ENCODE results near the gene BCL7A. TPM values are rescaled to one million over a fixed set of nuclear protein-coding genes. Genes with fewer than 3 reads are reported as not detected.

Gene BCL7A
- total RNA-seq, 1 experiment from 2014 or later, result 14.5 TPM

DNA sequence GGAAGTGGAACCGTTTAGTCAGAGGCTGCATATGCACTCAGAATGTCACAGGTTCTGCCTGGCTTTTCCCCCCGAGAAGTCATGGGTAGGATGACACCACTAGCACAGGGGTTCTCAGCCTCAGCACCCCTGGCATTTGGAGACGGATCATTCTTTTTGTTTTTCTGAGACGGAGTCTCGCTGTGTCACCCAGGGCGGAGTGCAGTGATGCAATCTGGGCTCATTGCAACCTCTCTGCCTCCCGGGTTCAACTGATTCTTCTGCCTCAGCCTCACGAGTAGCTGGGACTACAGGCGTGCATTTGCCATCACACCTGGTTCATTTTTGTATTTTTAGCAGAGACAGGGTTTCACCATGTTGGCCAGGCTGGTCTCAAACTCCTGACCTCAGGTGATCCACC is 28.1 kb downstream of the BCL7A start:
- POLR2A ChIA-PET, result no interaction called here
- no peak for ATAC-seq
- in situ Hi-C loops (cut with HindIII; ENCODE audit: low pct_unique_long_range_greater_than_20kb, low sequenced_read_pairs) (no loop called here), intact Hi-C loops (cut with micrococcal nuclease; ENCODE audit: unreplicated experiment) (loop anchor here (10.0 kb wide), 1 partner anchor 135 kb away; the partner anchor contains the start of gene LRRC43)
- Histone ChIP-seq H3K4me1 (ENCODE audit: control insufficient read depth, insufficient read depth, low read length) (peaks cover 4% of the 10 kb centered on the region; the same call in 1 of the 2 replicates), H3K9me3 (ENCODE audit: control insufficient read depth, insufficient read depth, low read depth, low read length) (no peaks in the 10 kb centered on the region), H3K27ac (ENCODE audit: low read length) (no peak overlapping the region), H3K27me3 (ENCODE audit: control insufficient read depth, insufficient read depth, low read length) (no peaks in the 10 kb centered on the region), H3K4me3 (ENCODE audit: low read depth in 2 of 2, low read length in 2 of 2) (no peak overlapping the region), H3K36me3 (ENCODE audit: control insufficient read depth, insufficient read depth, low read length) (no peaks in the 10 kb centered on the region)
- no TSS peak for BruUV-seq (replicated peaks)
- TF ChIP-seq POLR2AphosphoS5 (IDR thresholded peaks at IDR 0.05; ENCODE audit: low read depth, low read length) (no peak), TCF7L2 (IDR thresholded peaks at IDR 0.05; ENCODE audit: low read depth, low read length) (no peak), SIN3A (IDR thresholded peaks at IDR 0.05; ENCODE audit: borderline replicate concordance, insufficient read depth, low read depth, low read length) (no peak)
- TF ChIP-seq, protein P1, sequence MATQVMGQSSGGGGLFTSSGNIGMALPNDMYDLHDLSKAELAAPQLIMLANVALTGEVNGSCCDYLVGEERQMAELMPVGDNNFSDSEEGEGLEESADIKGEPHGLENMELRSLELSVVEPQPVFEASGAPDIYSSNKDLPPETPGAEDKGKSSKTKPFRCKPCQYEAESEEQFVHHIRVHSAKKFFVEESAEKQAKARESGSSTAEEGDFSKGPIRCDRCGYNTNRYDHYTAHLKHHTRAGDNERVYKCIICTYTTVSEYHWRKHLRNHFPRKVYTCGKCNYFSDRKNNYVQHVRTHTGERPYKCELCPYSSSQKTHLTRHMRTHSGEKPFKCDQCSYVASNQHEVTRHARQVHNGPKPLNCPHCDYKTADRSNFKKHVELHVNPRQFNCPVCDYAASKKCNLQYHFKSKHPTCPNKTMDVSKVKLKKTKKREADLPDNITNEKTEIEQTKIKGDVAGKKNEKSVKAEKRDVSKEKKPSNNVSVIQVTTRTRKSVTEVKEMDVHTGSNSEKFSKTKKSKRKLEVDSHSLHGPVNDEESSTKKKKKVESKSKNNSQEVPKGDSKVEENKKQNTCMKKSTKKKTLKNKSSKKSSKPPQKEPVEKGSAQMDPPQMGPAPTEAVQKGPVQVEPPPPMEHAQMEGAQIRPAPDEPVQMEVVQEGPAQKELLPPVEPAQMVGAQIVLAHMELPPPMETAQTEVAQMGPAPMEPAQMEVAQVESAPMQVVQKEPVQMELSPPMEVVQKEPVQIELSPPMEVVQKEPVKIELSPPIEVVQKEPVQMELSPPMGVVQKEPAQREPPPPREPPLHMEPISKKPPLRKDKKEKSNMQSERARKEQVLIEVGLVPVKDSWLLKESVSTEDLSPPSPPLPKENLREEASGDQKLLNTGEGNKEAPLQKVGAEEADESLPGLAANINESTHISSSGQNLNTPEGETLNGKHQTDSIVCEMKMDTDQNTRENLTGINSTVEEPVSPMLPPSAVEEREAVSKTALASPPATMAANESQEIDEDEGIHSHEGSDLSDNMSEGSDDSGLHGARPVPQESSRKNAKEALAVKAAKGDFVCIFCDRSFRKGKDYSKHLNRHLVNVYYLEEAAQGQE (IDR thresholded peaks at IDR 0.05; ENCODE audit: insufficient read depth in 1 of 2, low read depth in 2 of 2, low read length in 1 of 2), result no peak
- TF ChIP-seq, protein P2, sequence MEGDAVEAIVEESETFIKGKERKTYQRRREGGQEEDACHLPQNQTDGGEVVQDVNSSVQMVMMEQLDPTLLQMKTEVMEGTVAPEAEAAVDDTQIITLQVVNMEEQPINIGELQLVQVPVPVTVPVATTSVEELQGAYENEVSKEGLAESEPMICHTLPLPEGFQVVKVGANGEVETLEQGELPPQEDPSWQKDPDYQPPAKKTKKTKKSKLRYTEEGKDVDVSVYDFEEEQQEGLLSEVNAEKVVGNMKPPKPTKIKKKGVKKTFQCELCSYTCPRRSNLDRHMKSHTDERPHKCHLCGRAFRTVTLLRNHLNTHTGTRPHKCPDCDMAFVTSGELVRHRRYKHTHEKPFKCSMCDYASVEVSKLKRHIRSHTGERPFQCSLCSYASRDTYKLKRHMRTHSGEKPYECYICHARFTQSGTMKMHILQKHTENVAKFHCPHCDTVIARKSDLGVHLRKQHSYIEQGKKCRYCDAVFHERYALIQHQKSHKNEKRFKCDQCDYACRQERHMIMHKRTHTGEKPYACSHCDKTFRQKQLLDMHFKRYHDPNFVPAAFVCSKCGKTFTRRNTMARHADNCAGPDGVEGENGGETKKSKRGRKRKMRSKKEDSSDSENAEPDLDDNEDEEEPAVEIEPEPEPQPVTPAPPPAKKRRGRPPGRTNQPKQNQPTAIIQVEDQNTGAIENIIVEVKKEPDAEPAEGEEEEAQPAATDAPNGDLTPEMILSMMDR (IDR thresholded peaks at IDR 0.05), result no peak
- CTCF ChIA-PET, result no interaction called here
- DNase-seq (ENCODE audit: low read depth, low spot score), result no peak

DNA sequence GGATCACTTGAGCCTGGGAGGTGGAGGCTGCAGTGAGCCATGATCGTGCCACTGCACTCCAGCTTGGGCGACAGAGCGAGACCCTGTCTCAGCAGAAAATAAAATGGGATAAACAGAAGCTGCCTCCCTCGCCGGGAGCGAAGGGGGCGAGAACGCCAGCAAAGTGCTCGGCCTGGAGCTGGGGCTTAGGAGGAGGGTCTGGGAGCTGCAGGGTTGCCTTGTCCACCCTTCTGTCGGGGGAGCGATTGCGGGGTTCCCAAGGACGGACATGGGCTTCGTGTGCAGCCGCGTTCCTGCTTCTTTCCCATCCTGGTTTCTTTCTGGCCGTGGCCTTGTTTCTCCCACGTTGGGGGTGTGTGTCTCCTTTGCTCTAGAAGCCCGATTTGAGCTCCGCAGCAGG is 29.0 kb downstream of the BCL7A start:
- BruUV-seq (replicated peaks), result no TSS peak
- Histone ChIP-seq H3K27ac (ENCODE audit: low read length) (no peak overlapping the region), H3K4me1 (ENCODE audit: control insufficient read depth, insufficient read depth, low read length) (peaks cover 4% of the 10 kb centered on the region; the same call in 1 of the 2 replicates), H3K4me3 (ENCODE audit: low read depth in 2 of 2, low read length in 2 of 2) (no peak overlapping the region), H3K9me3 (ENCODE audit: control insufficient read depth, insufficient read depth, low read depth, low read length) (no peaks in the 10 kb centered on the region), H3K27me3 (ENCODE audit: control insufficient read depth, insufficient read depth, low read length) (no peaks in the 10 kb centered on the region), H3K36me3 (ENCODE audit: control insufficient read depth, insufficient read depth, low read length) (no peaks in the 10 kb centered on the region)
- TF ChIP-seq, protein P2 (IDR thresholded peaks at IDR 0.05), result no peak
- no peak for TF ChIP-seq POLR2AphosphoS5 (IDR thresholded peaks at IDR 0.05; ENCODE audit: low read depth, low read length)
- TF ChIP-seq, protein P1 (IDR thresholded peaks at IDR 0.05; ENCODE audit: insufficient read depth in 1 of 2, low read depth in 2 of 2, low read length in 1 of 2), result no peak
- TF ChIP-seq TCF7L2 (IDR thresholded peaks at IDR 0.05; ENCODE audit: low read depth, low read length), result no peak
- TF ChIP-seq SIN3A (IDR thresholded peaks at IDR 0.05; ENCODE audit: borderline replicate concordance, insufficient read depth, low read depth, low read length), result no peak
- ChIA-PET POLR2A (no interaction called here), CTCF (interaction anchor here (0.5 to 0.9 kb wide), 2 partner anchors 76 to 278 kb away, joined by 3 read pairs; no protein-coding TSS in a partner anchor)
- DNase-seq (ENCODE audit: low read depth, low spot score) (no peak), ATAC-seq (no peak)
- intact Hi-C loops (cut with micrococcal nuclease; ENCODE audit: unreplicated experiment) (loop anchor here (10.0 kb wide), 1 partner anchor 134 kb away; the partner anchor contains the start of gene LRRC43), in situ Hi-C loops (cut with HindIII; ENCODE audit: low pct_unique_long_range_greater_than_20kb, low sequenced_read_pairs) (no loop called here)

All from Panc1 (cell line).